ENCODE measurements around the gene ACVR2A. TPM values are rescaled to one million over a fixed set of nuclear protein-coding genes. Genes with fewer than 3 reads are reported as not detected.

The ACVR2A gene
- total RNA-seq, 6 experiments from 2014 or later: 4.1 to 6.2 (median 5.0) TPM

- Mint-ChIP-seq H3K4me1 (ENCODE audit: low read depth) (no peaks in the 10 kb centered on the region), H3K27ac (no peak overlapping the region), H3K4me3 (no peak overlapping the region), H3K9me3 (no peaks in the 10 kb centered on the region), H3K27me3 (ENCODE audit: insufficient read depth) (peaks cover 8% of the 10 kb centered on the region; the same call in 1 of the 2 replicates), H3K36me3 (ENCODE audit: low read depth) (no peaks in the 10 kb centered on the region)
- TF ChIP-seq CTCF (IDR thresholded peaks at IDR 0.05): no peak
- no peak for DNase-seq
These were observed 8.7 kb upstream of the ACVR2A start for GRCh38 chr2:147836099-147836498.

GRCh38 chr2:147843391-147843863 is 1.4 kb upstream of the ACVR2A start:
- Mint-ChIP-seq H3K36me3 (ENCODE audit: low read depth) (no peaks in the 10 kb centered on the region), H3K4me1 (ENCODE audit: low read depth) (peaks cover 41% of the 10 kb centered on the region), H3K9me3 (no peaks in the 10 kb centered on the region), H3K27me3 (ENCODE audit: insufficient read depth) (peaks cover 2% of the 10 kb centered on the region; the same call in 1 of the 2 replicates), H3K4me3 (peak overlapping the region; percentile 98), H3K27ac (peak overlapping the region; percentile 93)
- peak; percentile 33 for DNase-seq
- no peak for TF ChIP-seq CTCF (IDR thresholded peaks at IDR 0.05)

- H3K4me1 Mint-ChIP-seq (ENCODE audit: low read depth): peaks cover 41% of the 10 kb centered on the region
- H3K4me3 Mint-ChIP-seq: peak overlapping the region; percentile 98
- peak; percentile 84 for DNase-seq
- no peaks in the 10 kb centered on the region for H3K36me3 Mint-ChIP-seq (ENCODE audit: low read depth)
- H3K9me3 Mint-ChIP-seq: no peaks in the 10 kb centered on the region
- peaks cover 2% of the 10 kb centered on the region; the same call in 1 of the 2 replicates for H3K27me3 Mint-ChIP-seq (ENCODE audit: insufficient read depth)
- peak; percentile 52 for TF ChIP-seq CTCF (IDR thresholded peaks at IDR 0.05)
- H3K27ac Mint-ChIP-seq: peak overlapping the region; percentile 93
These were observed 749 bp upstream of the ACVR2A start for GRCh38 chr2:147843864-147844696.

- H3K27me3 Mint-ChIP-seq (ENCODE audit: insufficient read depth): peaks cover 2% of the 10 kb centered on the region; the same call in 1 of the 2 replicates
- H3K4me1 Mint-ChIP-seq (ENCODE audit: low read depth): peaks cover 44% of the 10 kb centered on the region
- peak overlapping the region; percentile 80 for H3K27ac Mint-ChIP-seq
- DNase-seq: no peak
- H3K4me3 Mint-ChIP-seq: peak overlapping the region; percentile 98
- H3K36me3 Mint-ChIP-seq (ENCODE audit: low read depth): no peaks in the 10 kb centered on the region
- H3K9me3 Mint-ChIP-seq: no peaks in the 10 kb centered on the region
- no peak for TF ChIP-seq CTCF (IDR thresholded peaks at IDR 0.05)
These were observed 662 bp downstream of the ACVR2A start for GRCh38 chr2:147845411-147845971.

GRCh38 chr2:147846412-147847081 is 1.7 kb downstream of the ACVR2A start:
- DNase-seq: no peak
- Mint-ChIP-seq H3K27ac (no peak overlapping the region), H3K9me3 (no peaks in the 10 kb centered on the region), H3K27me3 (ENCODE audit: insufficient read depth) (peaks cover 2% of the 10 kb centered on the region; the same call in 1 of the 2 replicates), H3K4me1 (ENCODE audit: low read depth) (peaks cover 49% of the 10 kb centered on the region), H3K36me3 (ENCODE audit: low read depth) (no peaks in the 10 kb centered on the region), H3K4me3 (peak overlapping the region; percentile 98)
- no peak for TF ChIP-seq CTCF (IDR thresholded peaks at IDR 0.05)
